HCT116 (cell line): ENCODE results near the gene MAGEF1. TPM values are rescaled to one million over a fixed set of nuclear protein-coding genes. Genes with fewer than 3 reads are reported as not detected.

ENCODE experiments used
- ATAC-seq: fragments of 200-7000 bp; cut with Tn5 transposase; 2 replicates; pipeline ENCODE4 v1.9.1; 2020; ENCODE audit warnings: mild to moderate bottlenecking, moderate library complexity
- BruUV-seq: library from RNA; stranded (reverse); fragments of 400-500 nt; replicated peaks from 2 replicates; lab custom pipeline; 2021; lab: Mats Ljungman, UMichigan
- CTCF ChIA-PET: fragments of 300-600 bp; sonication (Branson Sonifier 250); formaldehyde crosslinking; loops from one replicate; lab custom pipeline; 2021; ENCODE audit warnings: antibody characterized with exemption; lab: Charles Lee
- POLR2A ChIA-PET: fragments of 300-600, 350-600 bp; sonication (Branson Sonifier 250); formaldehyde crosslinking; loops from one replicate; lab custom pipeline; 2021; ENCODE audit warnings: antibody characterized with exemption; lab: Charles Lee
- RAD21 ChIA-PET, 2 experiments: fragments of 300-600 bp; sonication (Branson Sonifier 250); formaldehyde crosslinking; loops; one replicate each; lab custom pipeline; 2023; ENCODE audit warnings: low total read pairs in 2 of 2; ENCODE audit not compliant: uncharacterized antibody in 2 of 2, unreplicated experiment in 2 of 2, low non-redundant PET in 1 of 2; lab: Charles Lee
- DNase-seq: peaks from one replicate; pipeline ENCODE4 v3.0.0-alpha.2; 2010; ENCODE audit warnings: low read depth, low spot score
- H2AFZ ChIP-seq: fragments of 200-600 bp; shearing (Covaris generic), sonication (generic); 2 replicates; pipeline ENCODE4 v1.6.1; 2017; ENCODE audit warnings: low read depth, mixed run types, mixed read lengths, antibody characterized with exemption, low read length; ENCODE audit not compliant: poor library complexity, severe bottlenecking
- H3K27ac ChIP-seq: 2 replicates; pipeline ENCODE4 v1.5.1; 2012; ENCODE audit warnings: low read depth, low read length
- H3K27me3 ChIP-seq: fragments of 200-600 bp; sonication (generic); 2 replicates; pipeline ENCODE4 v1.6.1; 2016; ENCODE audit warnings: mixed run types, low read length, mixed read lengths; ENCODE audit not compliant: insufficient read depth
- H3K36me3 ChIP-seq, 2 experiments: fragments of 200-500 bp in 1 of 2; fragments of 200-600 bp in 1 of 2; sonication (Bioruptor generic) in 1 of 2; sonication (generic) in 1 of 2; 2 replicates each; pipeline versions ENCODE4 v1.5.1 to v1.6.1; 2014 to 2016; ENCODE audit warnings: low read length in 2 of 2, inconsistent platforms in 1 of 2, mixed read lengths in 1 of 2, mixed run types in 1 of 2; ENCODE audit not compliant: insufficient read depth in 2 of 2, control insufficient read depth in 1 of 2
- H3K4me1 ChIP-seq, 2 experiments: fragments of 200-600 bp in 1 of 2; sonication (generic) in 1 of 2; 2 replicates each; pipeline versions ENCODE4 v1.5.1 to v1.6.1; 2012 to 2017; ENCODE audit warnings: low read length in 2 of 2, inconsistent platforms in 1 of 2, mild to moderate bottlenecking in 1 of 2, mixed read lengths in 1 of 2, mixed run types in 1 of 2, moderate library complexity in 1 of 2; ENCODE audit not compliant: insufficient read depth in 2 of 2, control insufficient read depth in 1 of 2
- H3K4me2 ChIP-seq: fragments of 200-600 bp; sonication (generic); 2 replicates; pipeline ENCODE4 v1.6.1; 2017; ENCODE audit warnings: mixed run types, low read length, mixed read lengths
- H3K4me3 ChIP-seq, 2 experiments: fragments of 200-600 bp in 1 of 2; sonication (generic) in 1 of 2; replicated peaks in 1 of 2; 2 replicates each; pipeline ENCODE4 v1.5.1; 2011 to 2016; ENCODE audit warnings: low read length in 2 of 2, control low read depth in 1 of 2, low read depth in 1 of 2, mild to moderate bottlenecking in 1 of 2, mixed read lengths in 1 of 2, mixed run types in 1 of 2
- H3K79me2 ChIP-seq: fragments of 200-600 bp; sonication (generic); 2 replicates; pipeline ENCODE4 v1.6.1; 2017; ENCODE audit warnings: mild to moderate bottlenecking, mixed run types, low read length, moderate library complexity, mixed read lengths; ENCODE audit not compliant: insufficient read depth
- H3K9ac ChIP-seq: fragments of 200-600 bp; sonication (generic); 2 replicates; pipeline ENCODE4 v1.6.1; 2016; ENCODE audit warnings: low read length, mixed read lengths
- H3K9me2 ChIP-seq: fragments of 200-600 bp; sonication (generic), shearing (Covaris generic); 2 replicates; pipeline ENCODE4 v1.6.1; 2017; ENCODE audit warnings: mixed run types, mild to moderate bottlenecking, moderate library complexity; ENCODE audit not compliant: insufficient read depth
- H3K9me3 ChIP-seq, 2 experiments: fragments of 200-500 bp in 1 of 2; fragments of 200-600 bp in 1 of 2; sonication (Bioruptor generic) in 1 of 2; sonication (generic) in 1 of 2; 2 replicates each; pipeline ENCODE4 v1.6.1; 2014 to 2017; ENCODE audit warnings: low read length in 2 of 2, mixed read lengths in 2 of 2, inconsistent platforms in 1 of 2, low read depth in 1 of 2, mild to moderate bottlenecking in 1 of 2, mixed run types in 1 of 2, moderate library complexity in 1 of 2; ENCODE audit not compliant: control insufficient read depth in 1 of 2, insufficient read depth in 1 of 2
- H4K20me1 ChIP-seq: fragments of 200-600 bp; sonication (generic), shearing (Covaris generic); 2 replicates; pipeline ENCODE4 v1.6.1; 2017; ENCODE audit warnings: mixed run types, mild to moderate bottlenecking, moderate library complexity; ENCODE audit not compliant: insufficient read depth
- ATF3 ChIP-seq: IDR thresholded peaks from 2 replicates; pipeline ENCODE4 v1.6.1; 2012
- CBX3 ChIP-seq: IDR thresholded peaks from 2 replicates; pipeline ENCODE4 v1.6.1; 2012; ENCODE audit warnings: low read depth
- CEBPB ChIP-seq: IDR thresholded peaks from 2 replicates; pipeline ENCODE4 v1.6.1; 2012; ENCODE audit warnings: low read depth
- ELF1 ChIP-seq: IDR thresholded peaks from 2 replicates; pipeline ENCODE4 v1.6.1; 2012; ENCODE audit warnings: low read depth, borderline replicate concordance
- EZH2 ChIP-seq: fragments of 200-600 bp; sonication (generic); IDR thresholded peaks from 2 replicates; pipeline ENCODE4 v1.6.1; 2017; ENCODE audit warnings: antibody characterized with exemption, mixed run types
- EZH2phosphoT487 ChIP-seq: fragments of 200-600 bp; IDR thresholded peaks from 2 replicates; pipeline ENCODE4 v1.6.1; 2018; ENCODE audit warnings: antibody characterized with exemption, borderline replicate concordance
- JUND ChIP-seq: IDR thresholded peaks from 2 replicates; pipeline ENCODE4 v1.6.1; 2012
- POLR2A ChIP-seq: IDR thresholded peaks from 2 replicates; pipeline ENCODE4 v1.7.0; 2011; ENCODE audit warnings: borderline replicate concordance; ENCODE audit not compliant: insufficient read depth, insufficient read length; ENCODE audit errors: extremely low read depth
- SIN3A ChIP-seq: IDR thresholded peaks from 2 replicates; pipeline ENCODE4 v1.6.1; 2012; ENCODE audit warnings: low read depth
- YY1 ChIP-seq: IDR thresholded peaks from 2 replicates; pipeline ENCODE4 v1.6.1; 2011; ENCODE audit warnings: low read length, low read depth, moderate library complexity, mild to moderate bottlenecking; ENCODE audit not compliant: insufficient replicate concordance; ENCODE audit errors: extremely low read depth
- ZBTB33 ChIP-seq: IDR thresholded peaks from 2 replicates; pipeline ENCODE4 v1.6.1; 2011; ENCODE audit warnings: mild to moderate bottlenecking, low read length, moderate library complexity; ENCODE audit not compliant: insufficient replicate concordance; ENCODE audit errors: extremely low read depth
- ZFX ChIP-seq: fragments of 450-650 bp; IDR thresholded peaks from 2 replicates; pipeline ENCODE4 v1.6.1; 2017
- ZNF274 ChIP-seq: fragments of 200-500 bp; sonication (Bioruptor generic); IDR thresholded peaks from 2 replicates; pipeline ENCODE4 v1.6.1; 2014; ENCODE audit warnings: mild to moderate bottlenecking, low read depth, low read length, inconsistent platforms
- intact Hi-C: fragments of 100-400 bp; cut with micrococcal nuclease; formaldehyde crosslinking; loops from 2 replicates; pipeline ENCODE4 v1.10.0; 2022
- total RNA-seq: library from RNA; stranded (reverse); gene quantifications from one replicate; pipeline ENCODE4 v1.2.1, GENCODE V29; 2021; ENCODE audit not compliant: unreplicated experiment

MAGEF1 gene
- total RNA-seq, 1 experiment from 2014 or later = 44.1 TPM

GRCh38 chr3:184718431-184718830 lies 6.6 kb upstream of the MAGEF1 start:
- ChIA-PET CTCF (no interaction called here), RAD21 (interaction anchor here in 1 of 2 experiments (0.6 kb wide), 1 partner anchor 39 kb away, joined by 3 read pairs; no protein-coding TSS in a partner anchor)
- no peak for TF ChIP-seq ZNF274
- TF ChIP-seq SIN3A = no peak
- no peak for TF ChIP-seq ELF1
- no peak for TF ChIP-seq ATF3
- no peak for TF ChIP-seq ZBTB33
- TF ChIP-seq CEBPB = no peak
- TF ChIP-seq ZFX = no peak

GRCh38 chr3:184717399-184717983 lies 5.6 kb upstream of the MAGEF1 start:
- POLR2A ChIA-PET = no interaction called here
- Histone ChIP-seq H3K9me3 (no peaks in the 10 kb centered on the region), H3K9me2 (no peaks in the 10 kb centered on the region), H3K36me3 (no peaks in the 10 kb centered on the region), H4K20me1 (no peaks in the 10 kb centered on the region), H3K9ac (no peak overlapping the region), H3K27me3 (no peaks in the 10 kb centered on the region), H3K4me2 (peak overlapping the region; percentile 58), H3K4me3 (no peak overlapping the region), H3K4me1 (peaks cover 9 to 12% of the 10 kb centered on the region in 2 experiments; a peak in 3 of 4 replicates), H3K79me2 (no peaks in the 10 kb centered on the region), H2AFZ (no peak overlapping the region), H3K27ac (no peak overlapping the region)
- RAD21 ChIA-PET = no interaction called here
- TF ChIP-seq JUND (no peak), YY1 (no peak), ZFX (no peak), CBX3 (no peak), POLR2A (no peak), EZH2phosphoT487 (no peak), EZH2 (no peak)
- CTCF ChIA-PET = no interaction called here
- ATAC-seq (no peak), DNase-seq (no peak)
- no TSS peak for BruUV-seq
- intact Hi-C loops = no loop called here

More at GRCh38 chr3:184718431-184718830, 6.6 kb upstream of the MAGEF1 start:
- Histone ChIP-seq H3K27me3 (no peaks in the 10 kb centered on the region), H3K27ac (no peak overlapping the region), H3K9ac (no peak overlapping the region), H3K4me2 (no peak overlapping the region), H3K4me3 (no peak overlapping the region), H3K79me2 (no peaks in the 10 kb centered on the region), H3K36me3 (no peaks in the 10 kb centered on the region), H3K4me1 (peaks cover 9 to 11% of the 10 kb centered on the region in 2 experiments; a peak in 3 of 4 replicates), H3K9me3 (no peaks in the 10 kb centered on the region), H4K20me1 (no peaks in the 10 kb centered on the region), H2AFZ (no peak overlapping the region), H3K9me2 (no peaks in the 10 kb centered on the region)
- POLR2A ChIA-PET = no interaction called here
- no peak for ATAC-seq
- intact Hi-C loops = no loop called here
- DNase-seq = no peak
- BruUV-seq = no TSS peak
